Measurements from ENCODE around the gene TMA16. TPM values are rescaled to one million over a fixed set of nuclear protein-coding genes. Genes with fewer than 3 reads are reported as not detected.

TMA16 gene
- total and polyA plus RNA-seq, 8 donors, result 6.7 to 79.4 (median 16.9) TPM

- intact Hi-C loops (cut with DNase I; ENCODE audit: low total_unique reads), result loop anchor here (10.0 kb wide), 1 partner anchor 458 kb away; no protein-coding TSS in a partner anchor
- TF ChIP-seq EP300 (IDR thresholded peaks at IDR 0.05), result no peak
- no peak for TF ChIP-seq CTCF (IDR thresholded peaks at IDR 0.05)
- TF ChIP-seq POLR2A (IDR thresholded peaks at IDR 0.05), result no peak
- TF ChIP-seq POLR2AphosphoS5 (IDR thresholded peaks at IDR 0.05), result no peak
- peak overlapping the region in 1 of 5 donors; percentile 67 for H3K27ac ChIP-seq
- no peak overlapping the region for H3K4me3 ChIP-seq
- H3K4me1 ChIP-seq, result peaks cover 0 to 16% (median 4%) of the 10 kb centered on the region in 4 donors
- H3K9me3 ChIP-seq, result peaks cover 0 to 3% (median 0%) of the 10 kb centered on the region in 4 donors
- WGBS, 5 donors, result 61 to 67% (median 65%) methylated on average over 5 of the region's 5 CpGs
- DNase-seq, result no peak
- no peaks in the 10 kb centered on the region for H3K36me3 ChIP-seq
- no peaks in the 10 kb centered on the region for H3K27me3 ChIP-seq
Observed at GRCh38 chr4:163556650-163557391, 62.3 kb downstream of the TMA16 start.

DNA sequence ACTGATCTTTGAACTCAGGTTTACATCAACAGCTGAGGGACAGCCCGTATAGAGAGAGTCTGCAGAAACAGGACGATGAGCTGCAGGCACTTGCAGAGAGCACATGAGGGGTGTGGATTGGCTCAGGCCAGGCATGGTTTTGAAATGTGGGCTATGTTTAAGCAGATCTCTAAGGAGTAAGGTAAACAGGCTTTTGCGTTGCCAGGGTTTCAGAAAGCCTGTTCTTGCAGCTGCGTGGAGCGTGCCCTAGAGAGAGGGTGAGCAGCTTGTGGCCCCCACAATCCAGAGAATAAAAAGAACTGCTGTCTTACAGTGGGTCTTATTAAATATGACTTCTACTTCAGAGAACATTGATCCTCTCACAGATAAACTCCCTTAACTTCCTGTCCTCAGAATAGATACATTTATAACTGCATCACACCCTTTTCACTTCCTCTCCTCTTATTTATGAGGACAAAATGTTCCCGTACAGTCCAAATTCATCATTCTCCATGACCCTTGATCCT is 64.1 kb downstream of the TMA16 start:
- 5 to 17% (median 12%) methylated on average over 6 of the region's 6 CpGs for WGBS, 5 donors
- TF ChIP-seq POLR2AphosphoS5 (IDR thresholded peaks at IDR 0.05) (no peak), EP300 (IDR thresholded peaks at IDR 0.05) (no peak), POLR2A (IDR thresholded peaks at IDR 0.05) (no peak), CTCF (IDR thresholded peaks at IDR 0.05) (no peak)
- intact Hi-C loops (cut with DNase I; ENCODE audit: low total_unique reads), result loop anchor here (10.0 kb wide), 1 partner anchor 456 kb away; no protein-coding TSS in a partner anchor
- peak in 1 of 2 donors; percentile 73 for DNase-seq
- H3K4me3 ChIP-seq, result no peak overlapping the region
- peak overlapping the region in 4 of 5 donors; percentile 4 to 67 (median 11) for H3K27ac ChIP-seq
- peaks cover 0 to 16% (median 4%) of the 10 kb centered on the region in 4 donors for H3K4me1 ChIP-seq
- peaks cover 0 to 3% (median 0%) of the 10 kb centered on the region in 4 donors for H3K9me3 ChIP-seq
- no peaks in the 10 kb centered on the region for H3K36me3 ChIP-seq
- H3K27me3 ChIP-seq, result no peaks in the 10 kb centered on the region

GRCh38 chr4:163562496-163562895 is 68.0 kb downstream of the TMA16 start:
- no peaks in the 10 kb centered on the region for H3K27me3 ChIP-seq
- intact Hi-C loops (cut with DNase I; ENCODE audit: low total_unique reads), result no loop called here
- H3K4me3 ChIP-seq, result no peak overlapping the region
- peaks cover 0 to 8% (median 4%) of the 10 kb centered on the region in 4 donors for H3K4me1 ChIP-seq
- H3K36me3 ChIP-seq, result no peaks in the 10 kb centered on the region
- TF ChIP-seq CTCF (IDR thresholded peaks at IDR 0.05) (no peak), POLR2AphosphoS5 (IDR thresholded peaks at IDR 0.05) (no peak), POLR2A (IDR thresholded peaks at IDR 0.05) (no peak), EP300 (IDR thresholded peaks at IDR 0.05) (no peak)
- peaks cover 0 to 3% (median 0%) of the 10 kb centered on the region in 4 donors for H3K9me3 ChIP-seq
- H3K27ac ChIP-seq, result no peak overlapping the region
- DNase-seq, result no peak
- 91 to 96% (median 93%) methylated on average over 2 of the region's 2 CpGs for WGBS, 5 donors

- 85 to 89% (median 88%) methylated on average over 6 of the region's 6 CpGs for WGBS, 5 donors
- intact Hi-C loops (cut with DNase I; ENCODE audit: low total_unique reads), result no loop called here
- Histone ChIP-seq H3K4me3 (no peak overlapping the region), H3K27ac (no peak overlapping the region), H3K4me1 (peaks cover 0 to 4% (median 1%) of the 10 kb centered on the region in 4 donors), H3K9me3 (peaks cover 0 to 3% (median 0%) of the 10 kb centered on the region in 4 donors), H3K36me3 (no peaks in the 10 kb centered on the region), H3K27me3 (no peaks in the 10 kb centered on the region)
- TF ChIP-seq POLR2A (IDR thresholded peaks at IDR 0.05) (no peak), EP300 (IDR thresholded peaks at IDR 0.05) (no peak), POLR2AphosphoS5 (IDR thresholded peaks at IDR 0.05) (no peak), CTCF (IDR thresholded peaks at IDR 0.05) (no peak)
- DNase-seq, result no peak
Observed at GRCh38 chr4:163563592-163563991, 69.1 kb downstream of the TMA16 start.

All from stomach (tissue), 9 donors.